ENCODE results near the gene SETD5.

- TF ChIP-seq, protein P1, sequence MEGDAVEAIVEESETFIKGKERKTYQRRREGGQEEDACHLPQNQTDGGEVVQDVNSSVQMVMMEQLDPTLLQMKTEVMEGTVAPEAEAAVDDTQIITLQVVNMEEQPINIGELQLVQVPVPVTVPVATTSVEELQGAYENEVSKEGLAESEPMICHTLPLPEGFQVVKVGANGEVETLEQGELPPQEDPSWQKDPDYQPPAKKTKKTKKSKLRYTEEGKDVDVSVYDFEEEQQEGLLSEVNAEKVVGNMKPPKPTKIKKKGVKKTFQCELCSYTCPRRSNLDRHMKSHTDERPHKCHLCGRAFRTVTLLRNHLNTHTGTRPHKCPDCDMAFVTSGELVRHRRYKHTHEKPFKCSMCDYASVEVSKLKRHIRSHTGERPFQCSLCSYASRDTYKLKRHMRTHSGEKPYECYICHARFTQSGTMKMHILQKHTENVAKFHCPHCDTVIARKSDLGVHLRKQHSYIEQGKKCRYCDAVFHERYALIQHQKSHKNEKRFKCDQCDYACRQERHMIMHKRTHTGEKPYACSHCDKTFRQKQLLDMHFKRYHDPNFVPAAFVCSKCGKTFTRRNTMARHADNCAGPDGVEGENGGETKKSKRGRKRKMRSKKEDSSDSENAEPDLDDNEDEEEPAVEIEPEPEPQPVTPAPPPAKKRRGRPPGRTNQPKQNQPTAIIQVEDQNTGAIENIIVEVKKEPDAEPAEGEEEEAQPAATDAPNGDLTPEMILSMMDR (IDR thresholded peaks at IDR 0.05; ENCODE audit: low read depth, low read length, poor library complexity, severe bottlenecking): no peak
- no peak for TF ChIP-seq EZH2phosphoT487 (IDR thresholded peaks at IDR 0.05; ENCODE audit: borderline replicate concordance, low read length)
Observed at GRCh38 chr3:9369508-9369907, 27.9 kb upstream of the SETD5 start.

Data from DOHH2 (cell line).